M059J (cell line): ENCODE measurements around the gene KRT1. TPM values are rescaled to one million over a fixed set of nuclear protein-coding genes. Genes with fewer than 3 reads are reported as not detected.

Experiments used
- DNase-seq: peaks from one replicate; pipeline ENCODE4 v3.0.0-alpha.2; 2012; ENCODE audit warnings: low read depth
- total RNA-seq: library from RNA; depleted of rRNA; stranded (reverse); fragments of >200 nt; shearing (Covaris generic); gene quantifications from 2 replicates; pipeline ENCODE4 v1.2.3, GENCODE V29; 2014; rRNA removed

KRT1 gene
- total RNA-seq, 1 experiment from 2014 or later, result not detected

DNA sequence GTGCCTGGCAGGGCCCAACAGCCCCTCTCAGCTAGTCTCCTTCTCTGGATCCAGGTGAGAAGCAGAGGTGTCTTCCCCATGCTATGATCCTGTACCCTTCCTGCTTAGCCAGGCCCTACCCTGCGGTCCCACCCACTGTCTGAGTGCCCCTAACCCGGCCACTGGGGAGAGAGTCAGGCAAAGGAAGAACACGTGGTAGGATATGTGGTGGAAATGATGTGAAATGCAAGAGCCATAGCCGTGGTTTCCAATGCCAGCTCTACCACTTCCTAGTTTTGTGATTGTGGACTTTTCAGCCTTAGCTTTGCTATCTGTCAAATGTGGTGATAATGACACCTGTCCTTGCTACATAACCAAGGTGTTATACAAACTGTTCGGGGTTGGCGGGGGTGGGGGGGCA lies 44.0 kb downstream of the KRT1 start:
- DNase-seq, result no peak

DNA sequence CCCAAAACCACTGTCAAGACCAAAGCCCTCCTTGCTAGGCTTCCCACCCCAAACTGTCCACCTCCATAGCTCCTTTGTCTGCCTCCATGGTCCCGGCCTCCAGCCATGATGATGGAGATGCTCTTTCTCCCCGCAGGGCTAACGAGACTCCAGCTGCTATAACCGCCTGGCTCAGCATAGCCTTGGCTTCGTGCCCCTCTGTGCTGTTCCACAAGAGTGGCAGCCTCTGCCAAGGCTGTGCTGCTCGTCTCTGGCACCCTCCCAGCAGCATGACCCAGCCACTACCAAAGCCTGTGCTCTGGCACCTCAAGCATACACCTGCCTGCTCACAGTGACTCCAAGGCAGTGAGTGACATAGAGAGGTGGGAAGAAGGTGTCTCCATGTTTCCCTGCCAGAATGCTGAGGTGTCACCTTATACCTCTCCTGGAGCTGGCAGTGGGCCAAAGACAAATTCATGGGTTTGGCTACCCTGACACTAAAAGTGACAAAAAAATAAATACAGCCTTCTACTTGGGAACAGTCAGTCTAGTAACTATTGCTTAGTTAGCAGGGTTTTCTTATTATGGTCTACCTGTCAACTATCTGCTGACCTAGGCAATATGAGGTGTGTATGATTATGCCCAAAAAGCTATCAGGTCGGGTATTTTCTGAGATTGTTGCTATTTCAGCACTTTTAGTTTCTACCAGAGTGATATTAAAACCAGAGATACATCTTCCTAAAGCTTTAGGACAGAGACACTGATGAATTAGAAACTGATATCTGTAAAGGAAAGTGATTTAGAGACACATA lies 45.7 kb downstream of the KRT1 start:
- no peak for DNase-seq

DNA sequence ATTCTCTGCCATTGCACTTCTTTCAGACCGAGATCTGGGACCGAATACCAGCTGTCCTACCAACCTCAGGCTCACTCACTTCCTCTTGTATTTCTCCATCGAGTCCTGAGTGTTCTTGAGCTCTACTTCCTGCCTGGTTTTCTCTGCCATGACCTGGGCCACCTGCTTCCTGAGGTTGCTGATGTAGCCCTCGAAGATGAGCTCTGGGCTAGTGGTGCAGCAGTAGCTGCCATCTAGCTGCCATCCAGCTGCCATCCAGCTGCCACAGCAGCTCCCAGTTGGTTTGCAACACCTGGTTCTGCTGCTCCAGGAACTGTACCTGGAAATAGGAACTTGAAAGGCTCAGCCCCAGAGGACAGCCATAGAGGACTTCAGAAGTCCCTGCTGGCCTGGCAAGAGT lies 46.8 kb downstream of the KRT1 start:
- DNase-seq, result no peak

DNA sequence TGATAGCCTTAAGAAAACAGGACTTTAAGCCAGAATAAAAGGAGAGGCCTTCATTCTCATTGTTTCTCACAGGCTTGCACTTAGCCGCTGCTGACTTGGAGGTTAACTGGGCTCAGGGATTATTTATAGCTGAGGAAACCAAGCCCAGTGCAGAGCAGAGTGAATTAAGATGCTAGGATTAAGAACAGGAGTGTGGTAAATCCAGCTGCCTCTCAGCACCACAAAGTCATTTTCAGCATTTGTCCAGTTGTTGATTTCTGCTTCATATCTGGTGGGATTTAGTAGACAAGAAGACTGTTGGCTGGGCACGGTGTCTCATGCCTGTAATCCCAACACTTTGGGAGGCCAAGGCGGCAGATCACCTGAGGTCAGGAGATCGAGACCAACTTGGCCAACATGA lies 47.6 kb downstream of the KRT1 start:
- no peak for DNase-seq

DNA sequence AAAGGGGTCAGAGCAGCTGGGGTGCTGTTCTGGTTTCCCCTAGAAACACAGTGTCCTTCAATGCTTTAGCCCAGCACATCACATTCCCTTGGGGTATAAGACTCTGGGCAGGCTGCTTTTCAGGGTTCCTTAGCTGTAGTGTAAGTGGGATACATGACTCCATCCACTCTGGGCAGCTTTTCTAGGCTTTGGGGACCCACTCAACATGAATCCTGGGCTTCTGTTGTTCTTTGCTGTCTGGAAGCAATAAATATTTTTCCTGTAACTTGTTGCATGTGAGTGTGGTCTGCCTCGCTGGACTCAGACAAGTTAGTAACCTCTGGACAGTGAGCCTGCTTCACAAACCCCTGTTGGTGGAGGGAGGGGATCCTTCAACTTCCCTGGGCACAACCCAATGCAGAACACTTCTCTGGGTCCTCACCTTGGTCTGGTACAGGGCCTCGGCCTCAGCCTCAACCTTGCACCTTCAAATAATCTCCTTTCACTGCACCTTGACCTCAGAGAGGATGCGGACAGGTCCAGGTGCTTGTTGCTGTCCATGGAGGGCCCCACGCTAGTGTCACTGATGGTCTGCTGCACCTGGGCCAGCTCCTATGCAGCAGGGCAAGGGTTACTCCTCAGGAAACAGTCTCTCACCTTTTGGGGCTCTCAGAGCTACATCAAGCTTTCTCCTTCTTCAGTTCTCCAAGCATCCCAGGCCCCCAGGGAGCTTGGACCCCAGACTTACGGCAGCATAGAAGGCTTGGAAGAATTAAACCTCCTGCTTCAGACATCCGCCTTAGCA lies 48.3 kb downstream of the KRT1 start:
- no peak for DNase-seq

DNA sequence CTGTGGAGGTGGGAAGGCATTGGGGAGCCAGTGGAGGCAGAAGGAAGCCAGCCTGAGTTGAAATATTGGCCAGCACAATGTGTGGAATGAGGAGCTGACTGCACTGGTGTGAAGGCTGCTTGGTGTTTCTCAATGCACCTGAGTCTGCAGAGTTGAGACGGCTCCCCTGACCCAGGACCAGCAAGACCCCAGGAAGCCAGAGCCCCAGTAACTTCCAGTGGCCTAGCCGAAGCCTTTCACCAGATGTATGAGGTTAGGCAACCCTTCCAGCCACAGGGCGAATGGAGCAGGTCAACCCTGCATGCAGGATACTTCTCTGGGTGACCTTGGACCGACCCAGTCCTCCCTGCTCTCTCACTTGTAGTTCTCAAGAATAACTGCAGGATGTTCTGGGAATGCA lies 48.9 kb downstream of the KRT1 start:
- DNase-seq, result no peak

DNA sequence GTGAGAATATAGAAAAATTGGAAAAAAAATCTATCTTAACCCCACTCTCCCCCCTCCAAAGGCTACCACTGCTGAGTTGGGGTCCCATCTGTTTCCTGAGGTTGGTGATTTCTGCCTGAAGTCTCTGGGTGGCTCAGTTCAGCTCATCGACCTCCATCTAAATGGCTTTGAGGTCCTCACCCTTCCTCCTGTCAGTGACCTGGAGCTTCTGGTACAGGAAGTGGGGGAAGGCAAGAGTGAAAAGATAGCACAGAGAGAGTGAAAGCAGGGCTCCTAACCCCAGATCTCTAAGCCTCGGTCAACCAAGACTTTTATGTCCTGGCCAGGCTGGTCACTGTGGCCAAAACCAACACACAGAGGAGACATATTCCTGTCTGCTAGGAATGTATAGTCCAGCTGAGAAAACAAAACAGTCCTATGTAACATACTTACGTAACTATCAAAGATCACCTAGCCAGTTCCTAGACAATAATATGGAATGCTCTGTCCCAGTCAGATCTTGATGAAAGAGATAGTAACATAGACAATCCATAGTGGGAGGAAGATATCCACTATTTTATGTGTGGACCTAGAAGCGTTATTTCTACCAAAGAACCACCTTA lies 49.5 kb downstream of the KRT1 start:
- DNase-seq, result no peak

DNA sequence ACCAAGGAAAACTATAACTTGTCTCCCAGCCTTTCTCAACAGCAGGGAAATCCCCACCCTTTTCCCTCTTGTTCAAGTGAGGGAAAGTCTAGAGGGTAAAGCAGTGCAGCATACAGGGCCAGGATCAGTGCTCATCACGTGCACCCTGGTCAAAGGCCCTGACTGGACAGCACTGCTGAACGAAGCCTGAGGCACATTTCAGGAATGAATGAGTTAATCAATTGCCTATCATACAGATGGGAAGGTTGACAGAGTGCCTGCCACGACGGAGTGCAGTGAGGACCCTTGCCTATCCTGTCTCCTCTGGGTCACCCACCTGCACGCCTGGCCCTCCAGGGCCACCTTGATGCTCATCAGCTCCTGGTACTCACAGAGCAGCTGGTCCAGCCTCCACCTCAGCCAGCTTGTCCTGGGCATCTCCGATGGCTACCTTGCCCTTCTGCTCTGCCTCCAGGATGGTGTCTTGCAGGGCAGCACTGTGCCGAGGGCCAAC lies 50.2 kb downstream of the KRT1 start:
- DNase-seq, result no peak

DNA sequence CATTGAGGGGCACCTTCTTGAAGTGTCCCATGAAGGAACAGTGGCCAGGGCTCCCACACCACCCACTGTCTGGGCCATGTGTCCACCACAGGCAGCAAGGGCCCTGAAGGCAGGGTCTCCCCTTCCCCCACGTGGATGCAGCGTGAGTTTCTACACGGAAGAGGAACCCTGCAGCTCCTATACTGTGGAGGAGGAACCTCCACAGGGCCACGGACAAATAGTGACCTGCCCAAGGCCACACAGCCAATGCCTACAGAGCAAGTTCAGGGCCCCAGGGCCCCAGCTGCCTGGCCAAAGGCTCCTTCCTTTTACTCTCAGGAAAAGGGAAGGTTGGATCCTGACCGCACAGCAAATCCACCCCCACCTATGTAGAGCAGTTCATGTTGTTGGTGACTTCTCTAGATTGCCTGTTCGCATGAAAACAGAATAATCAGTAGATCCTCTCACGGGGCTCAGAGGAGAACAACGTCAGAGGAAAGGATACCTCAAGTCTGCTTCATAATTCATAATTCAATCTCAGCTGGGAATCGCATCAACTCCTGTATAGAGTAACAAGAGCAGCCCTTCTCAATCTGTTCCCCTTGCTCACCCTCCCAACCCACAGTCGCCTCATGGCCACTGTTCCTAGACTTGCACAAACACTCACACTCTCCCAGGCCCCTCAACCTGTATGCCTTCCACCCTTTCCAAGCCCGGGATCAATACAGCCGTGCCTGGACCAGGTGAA lies 50.8 kb downstream of the KRT1 start:
- DNase-seq, result no peak

DNA sequence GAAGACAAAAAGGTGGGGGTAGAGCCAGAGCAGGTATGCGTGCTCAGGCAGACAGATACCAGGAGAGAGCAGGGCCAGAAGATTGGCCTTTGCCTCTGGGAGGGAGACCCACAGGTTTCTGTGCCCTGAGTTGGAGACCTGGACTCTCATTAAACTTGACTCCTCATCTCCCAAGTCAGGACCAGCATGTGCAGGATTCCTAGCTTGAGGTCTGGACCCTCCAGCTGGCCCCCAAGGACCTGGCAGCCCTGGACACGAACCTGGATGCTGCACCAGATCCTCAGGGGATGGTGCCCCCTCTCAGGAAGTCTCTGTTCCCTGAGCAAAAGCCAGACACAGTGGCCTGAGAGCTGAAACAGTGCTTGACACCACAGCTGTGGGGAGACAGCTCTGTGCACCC lies 51.4 kb downstream of the KRT1 start:
- no peak for DNase-seq

DNA sequence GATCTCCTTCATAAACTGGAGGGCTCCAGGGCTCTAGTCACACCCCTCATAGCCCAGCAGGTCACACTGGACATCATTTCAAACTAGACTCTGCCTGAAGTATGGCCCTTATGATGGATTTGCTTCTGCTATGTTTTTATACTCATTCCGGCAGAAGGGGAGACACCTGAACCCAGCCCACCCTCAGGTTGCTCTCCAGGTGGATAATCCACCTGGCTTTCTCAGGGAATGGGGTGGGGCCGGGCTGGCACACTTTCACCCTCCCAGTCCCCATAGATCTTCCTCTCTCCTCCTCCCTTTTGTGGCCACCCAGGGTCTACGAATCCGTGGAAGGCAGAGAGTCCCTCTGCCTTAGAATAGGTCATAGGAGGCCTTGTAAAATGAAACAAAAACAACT lies 52.1 kb downstream of the KRT1 start:
- DNase-seq, result no peak

DNA sequence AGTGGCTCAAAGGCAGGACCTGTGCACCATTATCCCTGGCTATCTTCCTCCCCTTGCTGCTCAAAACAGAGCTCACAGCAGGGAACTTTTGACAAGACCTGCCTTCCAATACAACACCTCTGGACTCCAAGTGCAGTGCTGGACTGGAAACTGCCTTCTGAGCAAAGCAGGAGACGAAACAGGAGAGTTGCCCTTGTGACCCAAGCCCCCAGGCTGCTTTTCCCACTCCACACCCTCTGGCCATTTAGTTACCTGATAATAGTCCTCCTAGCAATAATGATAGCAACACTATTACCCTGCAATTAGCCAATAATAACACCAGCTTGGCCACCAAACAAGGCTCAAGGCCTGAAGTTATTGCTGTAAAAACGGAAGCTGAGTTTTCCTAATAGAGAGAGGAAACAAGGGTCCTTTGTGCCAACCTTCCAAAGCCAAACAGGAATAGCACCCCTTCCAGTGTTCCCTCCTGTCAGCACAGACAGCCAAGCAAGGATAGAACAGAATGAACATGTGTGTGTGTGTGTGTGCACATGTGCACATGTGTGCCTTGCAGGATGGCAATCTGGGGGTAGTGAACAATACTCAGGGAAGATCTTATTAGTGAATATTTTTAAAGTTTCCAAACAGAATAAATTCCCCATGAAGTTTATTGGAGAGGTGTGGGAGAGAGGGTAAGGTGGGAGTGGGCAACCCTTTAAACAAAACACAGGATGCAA lies 52.7 kb downstream of the KRT1 start:
- DNase-seq, result no peak

Other genes with a start within 250 kb of the KRT1 start
- 0.02 TPM in 1 of 2 replicates, not detected in the other for gene KRT75, start 246.0 kb downstream of the KRT1 start, total RNA-seq
- gene KRT6B, start 228.3 kb downstream of the KRT1 start, total RNA-seq, result not detected in 2 replicates
- gene KRT6C, start 206.6 kb downstream of the KRT1 start, total RNA-seq, result not detected in 2 replicates
- gene KRT6A, start 187.2 kb downstream of the KRT1 start, total RNA-seq, result not detected in 2 replicates
- gene KRT5, start 160.0 kb downstream of the KRT1 start, total RNA-seq, result not detected in 2 replicates
- gene KRT71, start 127.3 kb downstream of the KRT1 start, total RNA-seq, result not detected in 2 replicates
- gene KRT74, start 106.6 kb downstream of the KRT1 start, total RNA-seq, result not detected in 2 replicates
- gene KRT72, start 78.9 kb downstream of the KRT1 start, total RNA-seq, result not detected in 2 replicates
- gene KRT73, start 61.8 kb downstream of the KRT1 start, total RNA-seq, result not detected in 2 replicates
- gene KRT2, start 28.2 kb downstream of the KRT1 start, total RNA-seq, result not detected in 2 replicates
- not detected in 2 replicates for gene KRT77, start 23.1 kb upstream of the KRT1 start, total RNA-seq
- gene KRT76, start 96.9 kb upstream of the KRT1 start, total RNA-seq, result not detected in 2 replicates
- gene KRT3, start 115.7 kb upstream of the KRT1 start, total RNA-seq, result not detected in 2 replicates
- not detected in 2 replicates for gene KRT4, start 133.7 kb upstream of the KRT1 start, total RNA-seq
- not detected in 2 replicates for gene KRT79, start 153.9 kb upstream of the KRT1 start, total RNA-seq
- gene KRT78, start 168.6 kb upstream of the KRT1 start, total RNA-seq, result 0.22 TPM in 1 of 2 replicates, not detected in the other
- 38.8 and 54.8 TPM in 2 replicates for gene KRT8, start 224.7 kb upstream of the KRT1 start, total RNA-seq